HepG2 (cell line): ENCODE results near the gene TCFL5. TPM values are rescaled to one million over a fixed set of nuclear protein-coding genes. Genes with fewer than 3 reads are reported as not detected.

Experiments used
- ADNP ChIP-seq: sonication (generic); formaldehyde crosslinking; IDR thresholded peaks from 2 replicates; pipeline ENCODE4 v1.4.0; 2020; ENCODE audit warnings: missing genetic modification reagents
- ASH2L ChIP-seq: fragments of 300-600, 200-600 bp; sonication (generic); IDR thresholded peaks from 2 replicates; pipeline ENCODE4 v1.7.0; 2017; ENCODE audit warnings: low read depth, mild to moderate bottlenecking, moderate library complexity, mixed read lengths, low read length; ENCODE audit not compliant: insufficient read length
- ATF7-NPFF ChIP-seq: sonication (generic); formaldehyde crosslinking; IDR thresholded peaks from 2 replicates; pipeline ENCODE4 v1.8.1; 2023; ENCODE audit warnings: mild to moderate bottlenecking, low read depth, missing genetic modification reagents, moderate library complexity
- HDAC2 ChIP-seq: sonication (generic); formaldehyde crosslinking; IDR thresholded peaks from 2 replicates; pipeline ENCODE4 v1.4.0; 2020; ENCODE audit warnings: missing genetic modification reagents
- HNF4G ChIP-seq, 2 experiments: sonication (generic) in 1 of 2; formaldehyde crosslinking in 1 of 2; IDR thresholded peaks; 2 replicates each; pipeline versions ENCODE4 v1.4.0 to v1.6.1; 2011 to 2020; ENCODE audit warnings: borderline replicate concordance in 2 of 2, low read depth in 2 of 2, mild to moderate bottlenecking in 2 of 2, low read length in 1 of 2, missing genetic modification reagents in 1 of 2, moderate library complexity in 1 of 2
- LCORL ChIP-seq, 2 experiments: fragments of 450-650 bp in 1 of 2; sonication (generic) in 1 of 2; formaldehyde crosslinking in 1 of 2; IDR thresholded peaks; 2 replicates each; pipeline versions ENCODE4 v1.5.0 to v1.6.1; 2017 to 2020; ENCODE audit warnings: antibody characterized with exemption in 1 of 2, missing genetic modification reagents in 1 of 2
- MED1 ChIP-seq: sonication (generic); formaldehyde crosslinking; IDR thresholded peaks from 2 replicates; pipeline ENCODE4 v1.4.0; 2020; ENCODE audit warnings: missing genetic modification reagents
- NCOR1 ChIP-seq: fragments of 200-600 bp; sonication (generic); IDR thresholded peaks from 2 replicates; pipeline ENCODE4 v1.7.0; 2017; ENCODE audit warnings: antibody characterized with exemption, low read length, borderline replicate concordance
- REPIN1 ChIP-seq: sonication (generic); formaldehyde crosslinking; IDR thresholded peaks from 2 replicates; pipeline ENCODE4 v1.8.0; 2022; ENCODE audit warnings: missing genetic modification reagents, low read depth, mild to moderate bottlenecking, borderline replicate concordance
- SOX6 ChIP-seq, 2 experiments: fragments of 450-650 bp in 1 of 2; sonication (generic) in 1 of 2; formaldehyde crosslinking in 1 of 2; IDR thresholded peaks; 2 replicates each; pipeline versions ENCODE4 v1.4.0 to v1.6.1; 2017 to 2020; ENCODE audit warnings: antibody characterized with exemption in 1 of 2, mild to moderate bottlenecking in 1 of 2, missing genetic modification reagents in 1 of 2
- TAF1 ChIP-seq: sonication (generic); formaldehyde crosslinking; IDR thresholded peaks from 2 replicates; pipeline ENCODE4 v1.4.0; 2020; ENCODE audit warnings: missing genetic modification reagents
- ZNF572 ChIP-seq: sonication (generic); formaldehyde crosslinking; IDR thresholded peaks from 2 replicates; pipeline ENCODE4 v1.5.1; 2020; ENCODE audit warnings: mild to moderate bottlenecking, missing genetic modification reagents
- ZNF660 ChIP-seq: sonication (generic); formaldehyde crosslinking; IDR thresholded peaks from 2 replicates; pipeline ENCODE4 v1.5.1; 2020; ENCODE audit warnings: mild to moderate bottlenecking, low read depth, missing genetic modification reagents, borderline replicate concordance
- polyA plus RNA-seq, 8 experiments: library from polyadenylated mRNA; depleted of rRNA in 3 of 8; stranded (reverse) in 7 of 8; unstranded in 1 of 8; fragments of >200 nt; fragmentation: Illumina TruSeq in 4 of 8; extraction: Trizol in 4 of 8; gene quantifications; 2 replicates each; pipeline versions ENCODE4 v1.2.1 to v1.2.3, GENCODE V29; 2011 to 2016; ENCODE audit warnings: low read depth in 4 of 8, missing spikeins in 1 of 8, mixed read lengths in 1 of 8; ENCODE audit not compliant: insufficient read depth in 1 of 8
- total RNA-seq, 5 experiments: library from RNA; depleted of rRNA; stranded (reverse); fragments of >200 nt; fragmentation: Illumina TruSeq; extraction: Trizol; gene quantifications; 2 replicates each; pipeline ENCODE4 v1.2.3, GENCODE V29; 2016; ENCODE audit warnings: low read depth in 1 of 5
- TF ChIP-seq, protein P1 (sequence below): sonication (generic); formaldehyde crosslinking; IDR thresholded peaks from 2 replicates; pipeline ENCODE4 v1.5.1; 2020; ENCODE audit warnings: mild to moderate bottlenecking, missing genetic modification reagents, moderate library complexity
- TF ChIP-seq, protein P2 (sequence below), 2 experiments: IDR thresholded peaks; 2 replicates each; pipeline ENCODE4 v1.6.1; 2011 to 2012; ENCODE audit warnings: low read length in 2 of 2, borderline replicate concordance in 1 of 2, low read depth in 1 of 2, mild to moderate bottlenecking in 1 of 2, moderate library complexity in 1 of 2
- TF ChIP-seq, protein P3 (sequence below): sonication (generic); formaldehyde crosslinking; IDR thresholded peaks from 2 replicates; pipeline ENCODE4 v1.4.0; 2020; ENCODE audit warnings: missing genetic modification reagents, borderline replicate concordance

Gene TCFL5
- total and polyA plus RNA-seq, 2 of the 13 experiments (the other 11 are each of a cell fraction or from before 2014, with no cell fraction given) = 14.8 to 20.0 TPM

DNA sequence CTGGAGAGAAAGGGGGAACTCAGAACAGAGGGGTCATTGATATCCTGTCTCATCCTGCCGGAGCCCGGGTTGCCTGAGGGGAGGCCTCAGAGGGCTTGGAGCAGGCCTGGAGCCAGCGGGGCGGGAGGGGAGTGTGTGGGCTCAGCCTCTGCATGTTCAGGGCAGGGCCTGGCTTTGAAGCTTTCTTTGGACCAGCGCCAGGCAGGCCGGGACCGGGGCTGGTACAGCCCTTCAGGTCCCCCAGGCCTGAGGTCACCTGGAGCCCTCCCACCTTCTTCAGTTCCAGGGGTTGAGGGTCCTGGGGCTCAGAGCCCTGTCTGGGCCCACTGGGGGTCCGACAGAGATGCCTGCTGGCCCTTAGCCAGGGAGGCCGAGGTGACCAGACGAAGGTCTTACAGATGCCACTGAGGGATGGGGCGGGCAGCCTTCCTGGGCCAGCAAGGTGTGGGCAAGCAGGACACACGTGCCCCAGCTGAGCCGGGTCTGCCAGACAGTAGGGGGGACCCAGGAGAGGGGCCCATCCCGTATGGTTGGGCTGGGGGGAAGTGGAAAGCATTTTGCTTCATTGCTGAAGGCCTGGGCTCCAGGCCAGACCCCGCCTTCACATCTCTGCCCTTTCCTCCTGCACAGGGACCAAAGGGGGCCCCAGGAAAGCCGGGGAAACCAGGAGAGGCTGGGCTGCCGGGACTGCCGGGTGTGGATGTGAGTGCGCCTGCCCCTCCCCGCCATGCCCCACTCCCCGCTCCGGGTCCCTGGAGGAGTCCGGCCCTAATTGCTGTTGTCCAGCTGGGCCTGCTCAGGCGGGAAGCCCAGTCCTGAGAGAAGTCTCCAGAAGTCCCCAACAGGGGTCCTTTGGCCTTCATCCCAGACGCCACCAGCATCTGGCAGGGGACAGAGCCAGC, 42.8 kb downstream of the TCFL5 start (continued):
- TF ChIP-seq, protein P1, sequence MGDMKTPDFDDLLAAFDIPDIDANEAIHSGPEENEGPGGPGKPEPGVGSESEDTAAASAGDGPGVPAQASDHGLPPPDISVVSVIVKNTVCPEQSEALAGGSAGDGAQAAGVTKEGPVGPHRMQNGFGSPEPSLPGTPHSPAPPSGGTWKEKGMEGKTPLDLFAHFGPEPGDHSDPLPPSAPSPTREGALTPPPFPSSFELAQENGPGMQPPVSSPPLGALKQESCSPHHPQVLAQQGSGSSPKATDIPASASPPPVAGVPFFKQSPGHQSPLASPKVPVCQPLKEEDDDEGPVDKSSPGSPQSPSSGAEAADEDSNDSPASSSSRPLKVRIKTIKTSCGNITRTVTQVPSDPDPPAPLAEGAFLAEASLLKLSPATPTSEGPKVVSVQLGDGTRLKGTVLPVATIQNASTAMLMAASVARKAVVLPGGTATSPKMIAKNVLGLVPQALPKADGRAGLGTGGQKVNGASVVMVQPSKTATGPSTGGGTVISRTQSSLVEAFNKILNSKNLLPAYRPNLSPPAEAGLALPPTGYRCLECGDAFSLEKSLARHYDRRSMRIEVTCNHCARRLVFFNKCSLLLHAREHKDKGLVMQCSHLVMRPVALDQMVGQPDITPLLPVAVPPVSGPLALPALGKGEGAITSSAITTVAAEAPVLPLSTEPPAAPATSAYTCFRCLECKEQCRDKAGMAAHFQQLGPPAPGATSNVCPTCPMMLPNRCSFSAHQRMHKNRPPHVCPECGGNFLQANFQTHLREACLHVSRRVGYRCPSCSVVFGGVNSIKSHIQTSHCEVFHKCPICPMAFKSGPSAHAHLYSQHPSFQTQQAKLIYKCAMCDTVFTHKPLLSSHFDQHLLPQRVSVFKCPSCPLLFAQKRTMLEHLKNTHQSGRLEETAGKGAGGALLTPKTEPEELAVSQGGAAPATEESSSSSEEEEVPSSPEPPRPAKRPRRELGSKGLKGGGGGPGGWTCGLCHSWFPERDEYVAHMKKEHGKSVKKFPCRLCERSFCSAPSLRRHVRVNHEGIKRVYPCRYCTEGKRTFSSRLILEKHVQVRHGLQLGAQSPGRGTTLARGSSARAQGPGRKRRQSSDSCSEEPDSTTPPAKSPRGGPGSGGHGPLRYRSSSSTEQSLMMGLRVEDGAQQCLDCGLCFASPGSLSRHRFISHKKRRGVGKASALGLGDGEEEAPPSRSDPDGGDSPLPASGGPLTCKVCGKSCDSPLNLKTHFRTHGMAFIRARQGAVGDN (CRISPR knock-in tag) = peak; percentile 92
- TF ChIP-seq MED1 (peak; percentile 57; the same call in 1 of the 2 replicates), ZNF572 (CRISPR knock-in tag) (peak; percentile 37; the same call in 1 of the 2 replicates), TAF1 (CRISPR knock-in tag) (peak; percentile 67; the same call in 1 of the 2 replicates), ADNP (no peak), REPIN1 (CRISPR knock-in tag) (peak; percentile 74; the same call in 1 of the 2 replicates), ZNF660 (CRISPR knock-in tag) (no peak), HNF4G (IDR thresholded peaks at IDR 0.05; ENCODE audit: borderline replicate concordance, low read depth, low read length) (peak; percentile 12; the same call in 1 of the 2 replicates), HNF4G (CRISPR knock-in tag; IDR thresholded peaks at IDR 0.05; ENCODE audit: borderline replicate concordance, low read depth) (no peak), ATF7-NPFF (CRISPR knock-in tag) (peak; percentile 91), NCOR1 (no peak; the same call in 1 of the 2 replicates), LCORL (IDR thresholded peaks at IDR 0.05) (no peak), LCORL (CRISPR knock-in tag; IDR thresholded peaks at IDR 0.05) (peak; percentile 84), ASH2L (no peak), HDAC2 (peak; percentile 43; the same call in 1 of the 2 replicates), SOX6 (IDR thresholded peaks at IDR 0.05) (no peak), SOX6 (CRISPR knock-in tag; IDR thresholded peaks at IDR 0.05) (peak; percentile 65)
- TF ChIP-seq, protein P2, sequence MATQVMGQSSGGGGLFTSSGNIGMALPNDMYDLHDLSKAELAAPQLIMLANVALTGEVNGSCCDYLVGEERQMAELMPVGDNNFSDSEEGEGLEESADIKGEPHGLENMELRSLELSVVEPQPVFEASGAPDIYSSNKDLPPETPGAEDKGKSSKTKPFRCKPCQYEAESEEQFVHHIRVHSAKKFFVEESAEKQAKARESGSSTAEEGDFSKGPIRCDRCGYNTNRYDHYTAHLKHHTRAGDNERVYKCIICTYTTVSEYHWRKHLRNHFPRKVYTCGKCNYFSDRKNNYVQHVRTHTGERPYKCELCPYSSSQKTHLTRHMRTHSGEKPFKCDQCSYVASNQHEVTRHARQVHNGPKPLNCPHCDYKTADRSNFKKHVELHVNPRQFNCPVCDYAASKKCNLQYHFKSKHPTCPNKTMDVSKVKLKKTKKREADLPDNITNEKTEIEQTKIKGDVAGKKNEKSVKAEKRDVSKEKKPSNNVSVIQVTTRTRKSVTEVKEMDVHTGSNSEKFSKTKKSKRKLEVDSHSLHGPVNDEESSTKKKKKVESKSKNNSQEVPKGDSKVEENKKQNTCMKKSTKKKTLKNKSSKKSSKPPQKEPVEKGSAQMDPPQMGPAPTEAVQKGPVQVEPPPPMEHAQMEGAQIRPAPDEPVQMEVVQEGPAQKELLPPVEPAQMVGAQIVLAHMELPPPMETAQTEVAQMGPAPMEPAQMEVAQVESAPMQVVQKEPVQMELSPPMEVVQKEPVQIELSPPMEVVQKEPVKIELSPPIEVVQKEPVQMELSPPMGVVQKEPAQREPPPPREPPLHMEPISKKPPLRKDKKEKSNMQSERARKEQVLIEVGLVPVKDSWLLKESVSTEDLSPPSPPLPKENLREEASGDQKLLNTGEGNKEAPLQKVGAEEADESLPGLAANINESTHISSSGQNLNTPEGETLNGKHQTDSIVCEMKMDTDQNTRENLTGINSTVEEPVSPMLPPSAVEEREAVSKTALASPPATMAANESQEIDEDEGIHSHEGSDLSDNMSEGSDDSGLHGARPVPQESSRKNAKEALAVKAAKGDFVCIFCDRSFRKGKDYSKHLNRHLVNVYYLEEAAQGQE (IDR thresholded peaks at IDR 0.05; ENCODE audit: borderline replicate concordance in 1 of 2, low read depth in 1 of 2, low read length in 2 of 2) = 0 out of 4 replicates have a peak, but pooled peaks of 1 of the 2 experiments have one; percentile 22
- TF ChIP-seq, protein P3, sequence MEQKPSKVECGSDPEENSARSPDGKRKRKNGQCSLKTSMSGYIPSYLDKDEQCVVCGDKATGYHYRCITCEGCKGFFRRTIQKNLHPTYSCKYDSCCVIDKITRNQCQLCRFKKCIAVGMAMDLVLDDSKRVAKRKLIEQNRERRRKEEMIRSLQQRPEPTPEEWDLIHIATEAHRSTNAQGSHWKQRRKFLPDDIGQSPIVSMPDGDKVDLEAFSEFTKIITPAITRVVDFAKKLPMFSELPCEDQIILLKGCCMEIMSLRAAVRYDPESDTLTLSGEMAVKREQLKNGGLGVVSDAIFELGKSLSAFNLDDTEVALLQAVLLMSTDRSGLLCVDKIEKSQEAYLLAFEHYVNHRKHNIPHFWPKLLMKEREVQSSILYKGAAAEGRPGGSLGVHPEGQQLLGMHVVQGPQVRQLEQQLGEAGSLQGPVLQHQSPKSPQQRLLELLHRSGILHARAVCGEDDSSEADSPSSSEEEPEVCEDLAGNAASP (CRISPR knock-in tag) = peak; percentile 77
